Measurements from ENCODE around the gene SLC6A12.

The SLC6A12 gene

DNA sequence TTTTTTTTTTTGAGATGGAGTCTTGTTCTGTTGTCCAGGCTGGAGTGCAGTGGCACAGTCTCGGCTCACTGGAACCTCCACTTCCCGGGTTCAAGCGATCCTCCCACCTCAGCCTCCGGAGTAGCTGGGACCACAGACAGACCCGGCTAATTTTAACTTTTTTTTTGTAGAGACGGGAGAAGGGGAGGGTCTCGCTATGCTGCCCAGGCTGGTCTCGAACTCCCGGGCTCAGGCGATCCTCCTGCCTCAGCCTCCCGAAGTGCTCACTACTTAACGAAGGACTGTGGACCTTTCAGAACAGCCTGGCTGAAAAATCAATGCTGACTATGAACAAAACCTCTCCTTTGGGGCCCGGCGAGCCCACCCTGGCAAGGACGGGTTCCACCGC is 10.9 kb downstream of the SLC6A12 start:
- no peak for DNase-seq (ENCODE audit: low read depth)
- TF ChIP-seq, protein P1, sequence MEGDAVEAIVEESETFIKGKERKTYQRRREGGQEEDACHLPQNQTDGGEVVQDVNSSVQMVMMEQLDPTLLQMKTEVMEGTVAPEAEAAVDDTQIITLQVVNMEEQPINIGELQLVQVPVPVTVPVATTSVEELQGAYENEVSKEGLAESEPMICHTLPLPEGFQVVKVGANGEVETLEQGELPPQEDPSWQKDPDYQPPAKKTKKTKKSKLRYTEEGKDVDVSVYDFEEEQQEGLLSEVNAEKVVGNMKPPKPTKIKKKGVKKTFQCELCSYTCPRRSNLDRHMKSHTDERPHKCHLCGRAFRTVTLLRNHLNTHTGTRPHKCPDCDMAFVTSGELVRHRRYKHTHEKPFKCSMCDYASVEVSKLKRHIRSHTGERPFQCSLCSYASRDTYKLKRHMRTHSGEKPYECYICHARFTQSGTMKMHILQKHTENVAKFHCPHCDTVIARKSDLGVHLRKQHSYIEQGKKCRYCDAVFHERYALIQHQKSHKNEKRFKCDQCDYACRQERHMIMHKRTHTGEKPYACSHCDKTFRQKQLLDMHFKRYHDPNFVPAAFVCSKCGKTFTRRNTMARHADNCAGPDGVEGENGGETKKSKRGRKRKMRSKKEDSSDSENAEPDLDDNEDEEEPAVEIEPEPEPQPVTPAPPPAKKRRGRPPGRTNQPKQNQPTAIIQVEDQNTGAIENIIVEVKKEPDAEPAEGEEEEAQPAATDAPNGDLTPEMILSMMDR (IDR thresholded peaks at IDR 0.05; ENCODE audit: control insufficient read depth, insufficient read depth, low read depth, low read length, missing control alignments) = no peak
- no peak overlapping the region for H3K4me3 ChIP-seq (ENCODE audit: control insufficient read depth, low read depth, low read length)

DNA sequence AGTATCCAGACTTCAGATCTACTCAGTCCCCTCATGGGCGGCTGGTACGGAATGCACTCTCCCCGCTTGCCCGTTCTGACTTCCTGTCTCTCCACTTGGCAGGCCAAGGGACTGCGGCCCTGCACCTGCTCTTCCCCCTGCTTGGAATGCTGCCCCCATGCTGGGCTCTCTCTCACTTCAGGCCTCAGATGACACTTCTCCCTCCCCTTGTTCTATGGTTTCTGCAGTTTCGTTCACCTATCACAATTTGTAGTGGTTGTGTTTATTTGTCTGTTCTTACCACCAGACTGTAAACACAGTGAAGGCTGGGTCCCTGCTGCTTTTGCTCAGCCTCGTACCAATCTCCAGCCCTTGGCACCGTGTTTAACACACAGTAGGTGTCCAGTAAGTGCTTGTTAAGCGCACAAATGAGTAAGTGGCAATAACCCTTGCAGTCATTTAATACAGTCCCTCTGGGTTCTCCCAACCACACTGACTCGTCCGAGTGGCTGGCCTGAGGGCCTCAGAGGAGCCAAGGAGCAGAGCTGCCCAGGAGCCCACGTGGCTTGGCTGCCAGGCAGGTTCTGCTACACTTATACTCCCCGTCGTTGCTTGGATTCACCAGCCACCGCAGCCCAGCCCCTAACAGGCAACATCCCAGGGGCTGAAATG is 11.8 kb downstream of the SLC6A12 start:
- no peak for DNase-seq (ENCODE audit: low read depth)
- no peak overlapping the region for H3K4me3 ChIP-seq (ENCODE audit: control insufficient read depth, low read depth, low read length)
- TF ChIP-seq, protein P1 (IDR thresholded peaks at IDR 0.05; ENCODE audit: control insufficient read depth, insufficient read depth, low read depth, low read length, missing control alignments) = no peak

DNA sequence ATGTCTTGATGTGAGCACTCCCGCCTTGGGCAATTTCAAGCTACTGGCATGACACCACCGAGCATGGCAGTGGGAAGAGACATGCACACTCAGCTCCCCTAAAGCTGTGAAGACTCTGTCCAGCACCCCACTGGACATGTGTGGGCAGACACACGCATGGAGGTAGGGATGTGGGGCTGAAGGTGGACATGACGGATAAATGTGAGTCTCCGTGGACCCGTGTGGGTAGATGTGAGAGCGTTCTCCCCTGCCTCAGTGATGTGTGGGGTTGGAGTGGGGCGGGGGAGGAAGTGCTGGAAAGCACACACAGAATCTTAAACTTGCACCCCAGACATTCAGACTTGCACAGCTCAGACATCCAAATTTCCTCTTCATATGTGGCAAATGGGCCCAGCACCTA is 12.6 kb downstream of the SLC6A12 start:
- TF ChIP-seq, protein P1 (IDR thresholded peaks at IDR 0.05; ENCODE audit: control insufficient read depth, insufficient read depth, low read depth, low read length, missing control alignments) = no peak
- no peak overlapping the region for H3K4me3 ChIP-seq (ENCODE audit: control insufficient read depth, low read depth, low read length)
- no peak for DNase-seq (ENCODE audit: low read depth)

DNA sequence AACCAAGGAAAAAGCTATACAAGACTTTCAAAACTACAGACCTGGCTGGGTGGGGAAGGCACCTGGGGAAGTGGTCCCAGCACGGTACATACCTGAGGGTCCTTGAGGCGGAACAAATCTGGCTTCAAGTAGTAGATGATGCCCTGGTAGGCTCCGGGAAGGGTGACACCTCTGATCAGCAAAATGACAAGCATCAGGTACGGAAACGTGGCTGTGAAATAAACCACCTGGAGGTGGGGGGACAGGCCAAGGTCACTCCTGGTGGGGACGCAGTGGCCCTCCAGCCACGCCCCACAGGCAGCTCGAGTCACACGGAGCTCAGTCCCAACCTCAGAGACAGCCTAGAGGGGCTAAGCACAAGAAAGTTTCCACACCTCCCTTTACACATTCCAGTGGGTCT is 15.3 kb downstream of the SLC6A12 start:
- TF ChIP-seq, protein P1 (IDR thresholded peaks at IDR 0.05; ENCODE audit: control insufficient read depth, insufficient read depth, low read depth, low read length, missing control alignments) = no peak
- H3K4me3 ChIP-seq (ENCODE audit: control insufficient read depth, low read depth, low read length) = no peak overlapping the region
- DNase-seq (ENCODE audit: low read depth) = no peak

DNA sequence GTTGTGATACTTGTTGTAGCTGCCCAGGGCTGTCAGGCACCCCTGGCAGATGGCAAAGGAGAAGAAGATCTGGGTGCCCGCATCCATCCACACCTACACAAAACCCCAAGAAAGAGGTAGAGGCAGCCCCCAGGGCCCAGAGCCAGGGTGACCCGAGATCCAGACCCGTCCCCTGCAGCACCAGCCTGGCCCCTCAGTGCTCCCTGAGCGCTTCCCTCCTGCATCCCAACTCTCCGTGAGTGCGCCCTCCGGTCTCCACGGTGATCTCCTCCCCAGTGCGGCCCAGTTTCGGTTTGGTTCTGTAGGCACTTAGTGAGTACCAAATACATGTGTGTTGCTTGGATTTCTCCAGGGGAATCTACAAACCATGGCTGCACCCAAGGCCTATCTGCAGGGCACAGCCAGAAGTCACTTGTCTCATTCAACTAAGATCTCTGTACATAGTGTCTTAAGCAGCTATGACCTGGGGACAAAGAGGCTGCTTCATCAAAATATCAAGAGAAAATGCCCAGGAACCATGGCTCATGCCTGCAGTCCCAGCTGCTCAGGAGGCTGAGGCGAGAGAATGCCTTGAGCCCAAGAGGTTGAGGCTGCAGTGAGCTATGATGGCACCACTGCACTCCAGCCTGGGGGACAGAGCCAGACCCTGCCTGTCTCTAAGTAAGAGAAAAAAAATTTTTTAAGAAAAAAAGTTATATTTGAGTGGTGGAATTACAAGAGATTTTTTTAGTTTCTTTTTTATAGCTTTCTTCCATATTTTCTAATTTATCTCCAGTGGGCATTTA is 15.9 kb downstream of the SLC6A12 start:
- H3K4me3 ChIP-seq (ENCODE audit: control insufficient read depth, low read depth, low read length) = no peak overlapping the region
- TF ChIP-seq, protein P1 (IDR thresholded peaks at IDR 0.05; ENCODE audit: control insufficient read depth, insufficient read depth, low read depth, low read length, missing control alignments) = no peak
- DNase-seq (ENCODE audit: low read depth) = no peak

DNA sequence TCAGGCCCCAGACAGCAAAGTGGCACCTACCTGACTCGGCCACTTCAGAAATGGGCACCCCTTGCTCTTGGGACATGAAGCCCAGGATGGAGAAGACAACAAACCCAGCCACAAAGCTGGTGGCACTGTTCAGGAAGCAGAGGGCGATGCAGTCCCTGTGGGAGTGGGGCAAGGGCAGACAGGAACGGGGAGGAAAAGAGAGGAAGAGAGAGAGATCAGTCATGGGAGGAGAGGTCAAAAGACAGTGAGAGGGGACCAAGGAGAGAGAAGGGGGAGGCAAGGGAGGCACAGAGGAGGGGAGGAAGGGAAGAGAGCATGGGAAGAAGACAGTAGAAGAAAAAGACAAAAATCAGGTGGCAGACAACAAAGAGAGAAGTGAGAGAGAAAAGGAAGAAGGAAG is 16.6 kb downstream of the SLC6A12 start:
- no peak for DNase-seq (ENCODE audit: low read depth)
- TF ChIP-seq, protein P1 (IDR thresholded peaks at IDR 0.05; ENCODE audit: control insufficient read depth, insufficient read depth, low read depth, low read length, missing control alignments) = no peak
- H3K4me3 ChIP-seq (ENCODE audit: control insufficient read depth, low read depth, low read length) = no peak overlapping the region

All from AG09309 (cell line).